Activated naive CD4-positive, alpha-beta T cell treated with anti-CD3 and anti-CD28 coated beads, Interleukin-2, amount 50 U/mL, for 24 hours (primary cell): ENCODE data around the gene DDX41.

Source experiments
- H3K27ac Mint-ChIP-seq: one replicate; pipeline ENCODE4 v1.8.0; 2021; ENCODE audit warnings: mild to moderate bottlenecking, mixed read lengths
- H3K27me3 Mint-ChIP-seq: one replicate; pipeline ENCODE4 v1.8.0; 2021; ENCODE audit warnings: mixed read lengths
- H3K36me3 Mint-ChIP-seq: one replicate; pipeline ENCODE4 v1.8.0; 2021; ENCODE audit warnings: mixed read lengths
- H3K4me1 Mint-ChIP-seq: one replicate; pipeline ENCODE4 v1.8.0; 2021; ENCODE audit warnings: mixed read lengths
- H3K4me3 Mint-ChIP-seq: one replicate; pipeline ENCODE4 v1.8.0; 2021; ENCODE audit warnings: mild to moderate bottlenecking, mixed read lengths
- H3K9me3 Mint-ChIP-seq: one replicate; pipeline ENCODE4 v1.8.0; 2021; ENCODE audit warnings: mixed read lengths

Gene DDX41

GRCh38 chr5:177498013-177498787 lies 18.6 kb downstream of the DDX41 start:
- Mint-ChIP-seq H3K4me3 (peak overlapping the region; percentile 85), H3K4me1 (peaks cover 19% of the 10 kb centered on the region), H3K36me3 (no peaks in the 10 kb centered on the region), H3K27me3 (no peaks in the 10 kb centered on the region), H3K27ac (peak overlapping the region; percentile 35), H3K9me3 (no peaks in the 10 kb centered on the region)

DNA sequence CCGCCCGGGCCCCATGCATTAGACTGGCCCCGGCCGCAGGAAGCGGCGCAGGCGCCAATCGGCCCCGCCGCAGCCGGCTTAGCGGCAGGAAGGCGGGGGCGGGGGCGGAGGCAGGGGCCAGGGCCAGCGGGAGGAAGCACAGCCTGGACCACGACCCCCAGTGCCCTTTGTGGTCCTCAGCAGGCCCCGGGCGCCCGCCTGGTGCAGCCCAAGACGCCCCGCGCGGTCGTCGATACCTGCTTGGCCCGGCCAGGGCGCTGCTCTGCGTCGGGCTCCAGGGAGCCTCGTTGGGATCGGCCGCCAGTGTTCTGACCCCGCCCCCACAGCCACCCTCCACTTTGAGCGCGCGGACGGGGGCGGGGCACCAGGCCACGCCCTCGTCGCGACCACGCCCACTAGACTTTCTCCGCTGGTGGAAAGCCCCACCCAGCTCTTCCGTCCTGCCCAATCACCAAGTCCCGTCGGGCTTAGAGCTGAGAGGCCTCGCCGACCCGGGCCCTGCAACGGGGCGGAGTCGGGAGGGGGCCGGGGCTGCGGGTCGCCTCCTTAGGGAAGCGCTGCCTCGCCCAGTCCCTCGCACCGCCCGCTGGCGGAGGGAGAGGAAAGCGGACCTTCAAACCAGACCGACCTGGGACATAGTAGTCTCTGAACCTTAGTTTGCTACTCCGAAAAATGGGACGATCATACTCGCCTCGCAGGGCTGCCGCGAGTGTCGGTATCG lies 19.3 kb downstream of the DDX41 start, which contains the start of gene PDLIM7:
Gene PDLIM7, minus strand, starts transcription at position 313 of the 721 bp plus-strand sequence. CDS start 1,092 bp downstream, outside the sequence.
- H3K9me3 Mint-ChIP-seq = no peaks in the 10 kb centered on the region
- no peaks in the 10 kb centered on the region for H3K27me3 Mint-ChIP-seq
- H3K4me1 Mint-ChIP-seq = peaks cover 19% of the 10 kb centered on the region
- H3K27ac Mint-ChIP-seq = peak within 1 kb of the TSS; percentile 35
- peak within 1 kb of the TSS; percentile 85 for H3K4me3 Mint-ChIP-seq
- peaks cover 2% of the 10 kb centered on the region for H3K36me3 Mint-ChIP-seq

DNA sequence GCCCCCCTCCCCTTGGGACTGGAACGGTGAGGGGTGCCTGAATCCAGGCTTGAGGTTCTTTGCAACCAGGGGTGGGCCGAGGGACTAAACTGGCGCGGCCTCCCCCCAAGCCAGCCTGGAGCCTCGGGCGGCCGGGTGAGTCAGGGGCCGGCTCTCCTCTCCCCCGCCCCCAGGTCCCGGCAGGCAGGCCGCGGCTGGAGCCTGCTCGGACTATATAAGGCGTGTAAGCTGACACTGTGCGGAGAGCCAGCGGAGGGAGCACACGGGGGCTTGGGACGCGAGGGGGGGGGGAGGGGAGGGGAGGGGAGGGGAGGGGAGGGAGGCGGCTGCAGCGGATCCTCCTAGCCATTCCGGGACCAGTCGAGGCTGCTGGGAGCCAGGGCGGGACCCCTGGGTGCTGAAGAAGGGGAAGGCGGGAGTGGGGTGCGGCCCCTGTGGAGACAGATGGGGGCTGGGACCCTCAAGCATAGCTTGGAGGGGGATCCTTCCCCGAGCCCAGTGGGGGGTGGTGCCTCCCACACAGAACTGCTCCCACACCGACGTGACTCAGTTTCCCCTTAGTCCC lies 20.0 kb downstream of the DDX41 start:
- peaks cover 2% of the 10 kb centered on the region for H3K36me3 Mint-ChIP-seq

GRCh38 chr5:177496070-177496726 lies 20.6 kb downstream of the DDX41 start:
- Mint-ChIP-seq H3K27ac (no peak overlapping the region), H3K4me3 (peak overlapping the region; percentile 7), H3K27me3 (no peaks in the 10 kb centered on the region), H3K9me3 (no peaks in the 10 kb centered on the region), H3K36me3 (peaks cover 2% of the 10 kb centered on the region), H3K4me1 (peaks cover 19% of the 10 kb centered on the region)

More for the DNA sequence above, 20.0 kb downstream of the DDX41 start:
- Mint-ChIP-seq H3K27me3 (no peaks in the 10 kb centered on the region), H3K9me3 (no peaks in the 10 kb centered on the region), H3K4me1 (peaks cover 19% of the 10 kb centered on the region), H3K4me3 (peak overlapping the region; percentile 7), H3K27ac (no peak overlapping the region)

DNA sequence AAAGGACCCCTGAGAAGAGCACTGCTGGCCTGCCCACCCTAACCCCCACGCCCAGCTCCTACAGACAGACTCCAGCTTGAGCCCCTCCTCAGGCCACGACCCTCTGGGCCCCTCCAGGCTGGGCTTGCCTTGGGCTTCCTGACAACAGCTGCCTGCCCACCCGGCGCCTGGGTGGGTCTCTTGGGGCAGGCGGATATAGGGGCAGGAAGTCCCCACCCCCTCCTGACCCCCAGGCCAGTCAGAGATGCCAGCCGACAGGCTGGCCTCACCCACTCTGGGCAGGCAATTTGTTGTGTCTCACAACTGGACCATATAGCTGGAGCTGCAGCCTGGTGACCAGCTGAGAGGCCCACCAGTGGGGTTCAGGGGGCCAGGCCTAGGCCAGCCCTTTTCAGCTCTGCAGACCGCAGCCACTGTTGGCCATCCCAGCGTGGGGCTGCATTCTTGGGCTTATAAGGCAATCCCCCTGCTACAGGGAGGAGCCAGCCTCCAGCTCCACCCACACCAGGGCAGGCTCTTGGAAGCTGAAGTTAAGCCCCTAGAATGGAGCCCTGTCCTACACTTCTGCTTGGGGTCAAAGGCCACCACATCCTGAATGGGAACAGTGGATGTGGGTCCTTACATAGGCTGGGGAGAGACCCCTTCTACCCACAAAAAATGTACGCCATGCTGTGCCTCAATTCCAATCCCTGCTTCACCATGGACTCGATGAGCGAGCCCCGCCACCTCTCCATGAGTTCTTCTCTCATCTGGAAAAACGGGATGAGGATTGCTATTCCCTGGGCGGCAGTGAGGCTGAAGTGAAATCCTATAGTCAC lies 21.3 kb downstream of the DDX41 start:
- Mint-ChIP-seq H3K36me3 (peaks cover 2% of the 10 kb centered on the region), H3K4me1 (peaks cover 16% of the 10 kb centered on the region), H3K4me3 (no peak overlapping the region), H3K9me3 (no peaks in the 10 kb centered on the region), H3K27ac (no peak overlapping the region), H3K27me3 (no peaks in the 10 kb centered on the region)

DNA sequence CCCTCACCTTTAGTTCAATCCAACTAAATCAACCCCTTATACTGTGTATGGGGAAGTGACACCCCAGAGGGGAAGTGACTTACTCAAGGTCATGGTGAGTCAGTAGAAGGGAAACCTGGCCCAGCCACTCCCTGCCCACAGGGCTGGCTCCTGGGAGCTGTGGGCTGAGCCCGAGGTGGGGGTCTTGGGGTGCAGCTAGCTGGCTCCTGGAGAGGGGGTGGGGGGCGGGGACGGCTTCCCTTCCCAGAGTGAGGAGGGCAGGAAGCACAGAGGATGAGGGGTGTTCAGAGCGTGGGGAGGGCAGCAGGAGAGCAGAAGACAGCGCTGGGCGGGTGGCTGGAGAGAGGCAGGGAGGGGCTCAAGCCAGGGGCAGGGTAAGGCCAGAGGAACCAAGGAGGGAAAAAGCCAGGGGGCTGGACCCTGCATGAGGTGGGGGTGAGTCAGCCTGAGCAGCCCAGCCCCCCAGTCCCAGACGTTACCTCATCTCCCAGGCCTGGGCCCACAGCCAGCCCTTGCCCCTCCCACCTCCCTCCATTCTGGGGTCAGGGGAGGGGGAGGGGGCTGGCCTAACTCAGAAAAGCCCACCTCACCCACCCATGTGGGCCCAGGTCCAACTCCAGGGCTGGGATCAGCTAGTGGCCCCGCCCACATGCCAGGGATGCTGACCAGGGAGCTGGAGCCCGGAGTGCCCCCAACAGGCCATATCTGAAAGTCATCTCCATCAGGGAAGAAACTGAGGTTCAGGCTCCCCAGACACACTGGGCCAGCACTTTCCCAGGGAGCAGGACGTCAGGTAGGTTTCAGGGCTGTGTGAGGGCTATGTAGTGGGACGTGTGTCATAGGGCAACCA lies 22.2 kb downstream of the DDX41 start:
- H3K4me1 Mint-ChIP-seq = peaks cover 16% of the 10 kb centered on the region
- H3K9me3 Mint-ChIP-seq = no peaks in the 10 kb centered on the region
- H3K27me3 Mint-ChIP-seq = no peaks in the 10 kb centered on the region
- peaks cover 2% of the 10 kb centered on the region for H3K36me3 Mint-ChIP-seq
- no peak overlapping the region for H3K4me3 Mint-ChIP-seq
- no peak overlapping the region for H3K27ac Mint-ChIP-seq

DNA sequence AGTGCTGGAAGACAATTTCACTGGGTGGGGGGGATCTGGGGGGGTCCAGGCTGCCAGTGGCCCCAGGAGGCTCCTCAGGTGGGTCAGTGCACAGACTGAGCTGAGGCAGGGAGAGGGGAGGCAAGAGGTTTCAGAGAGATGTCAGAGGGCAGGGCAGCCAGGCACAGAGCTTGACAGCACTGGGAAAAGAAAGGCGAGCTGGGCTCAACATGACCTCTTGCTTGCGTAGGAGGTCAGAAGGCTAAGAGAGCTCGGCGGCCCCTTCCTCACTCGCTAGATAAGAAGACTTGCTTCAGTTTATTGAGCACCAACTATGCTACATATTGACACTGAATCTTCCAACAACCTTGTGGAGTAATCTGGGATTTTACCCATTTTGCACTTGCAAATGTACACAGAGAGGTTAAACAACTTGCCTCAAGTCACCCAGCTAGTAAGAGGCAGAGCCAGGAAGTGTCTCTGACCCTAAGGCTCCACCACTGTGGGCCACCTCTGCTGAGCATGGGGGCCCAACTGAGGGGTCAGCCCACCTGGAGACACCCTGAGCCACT lies 22.9 kb downstream of the DDX41 start:
- no peaks in the 10 kb centered on the region for H3K27me3 Mint-ChIP-seq
- H3K9me3 Mint-ChIP-seq = no peaks in the 10 kb centered on the region
- H3K4me1 Mint-ChIP-seq = peaks cover 15% of the 10 kb centered on the region
- H3K36me3 Mint-ChIP-seq = peaks cover 2% of the 10 kb centered on the region
- H3K4me3 Mint-ChIP-seq = no peak overlapping the region
- H3K27ac Mint-ChIP-seq = no peak overlapping the region

DNA sequence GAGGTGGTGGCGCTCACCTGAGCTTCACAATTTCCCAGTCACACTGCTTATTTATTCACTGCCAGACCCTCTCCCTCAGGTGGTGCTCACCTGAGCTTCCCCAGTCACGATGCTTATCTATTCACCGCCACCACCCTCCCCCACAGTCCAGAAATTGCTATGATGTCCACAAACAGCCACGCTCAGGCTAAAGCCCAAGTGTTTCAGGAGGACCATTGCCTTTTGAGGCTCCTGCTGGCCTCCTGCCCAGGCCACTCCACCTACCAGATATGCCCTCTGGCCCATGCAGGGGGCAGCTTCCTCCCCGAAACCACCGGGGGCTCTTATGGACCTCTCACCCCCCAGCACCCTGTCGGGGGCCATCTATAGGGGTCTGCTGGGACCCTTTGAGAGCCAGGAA lies 23.9 kb downstream of the DDX41 start:
- Mint-ChIP-seq H3K4me3 (no peak overlapping the region), H3K27me3 (no peaks in the 10 kb centered on the region), H3K4me1 (peaks cover 7% of the 10 kb centered on the region), H3K9me3 (no peaks in the 10 kb centered on the region), H3K36me3 (peaks cover 2% of the 10 kb centered on the region), H3K27ac (no peak overlapping the region)

DNA sequence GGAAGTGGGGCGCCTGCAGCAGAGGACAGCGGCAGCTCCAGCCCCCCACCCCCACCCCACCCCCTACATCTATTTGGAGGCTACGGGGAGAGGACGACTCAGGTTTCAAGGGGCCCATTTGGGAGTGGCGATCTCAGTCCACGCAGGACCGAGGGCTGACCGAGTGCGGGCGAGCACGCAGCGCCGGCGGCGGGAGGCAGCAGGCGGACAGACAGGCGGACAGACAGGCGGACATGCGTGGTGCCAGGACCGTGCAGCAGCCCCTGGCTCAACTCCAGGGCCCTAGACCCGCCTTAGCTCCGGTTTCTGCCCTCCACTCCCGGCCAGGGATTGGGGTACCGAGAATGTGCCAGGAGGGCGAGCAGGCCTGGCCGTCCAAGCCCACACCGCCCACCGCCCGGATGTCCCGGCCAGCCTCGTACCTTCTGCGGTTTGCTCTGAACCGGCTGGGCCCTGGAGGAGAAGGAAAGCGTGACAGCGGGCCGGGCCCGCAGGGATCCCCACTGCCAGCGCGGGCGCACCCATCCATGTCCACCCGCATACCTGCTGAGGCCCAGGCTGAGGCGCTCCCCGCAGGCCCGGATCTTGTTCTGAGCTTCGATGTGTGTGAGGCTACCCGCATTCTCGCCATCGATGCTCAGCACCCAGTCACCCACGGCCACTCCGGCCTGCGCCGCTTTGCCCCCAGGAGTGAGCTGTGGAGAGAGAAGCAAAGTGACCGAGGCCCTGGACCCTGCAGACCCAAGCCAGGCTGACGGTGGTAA lies 24.6 kb downstream of the DDX41 start:
- Mint-ChIP-seq H3K9me3 (no peaks in the 10 kb centered on the region), H3K4me3 (no peak overlapping the region), H3K27ac (no peak overlapping the region), H3K36me3 (peaks cover 2% of the 10 kb centered on the region), H3K4me1 (peaks cover 7% of the 10 kb centered on the region), H3K27me3 (no peaks in the 10 kb centered on the region)

- H3K4me3 Mint-ChIP-seq = no peak overlapping the region
- peaks cover 2% of the 10 kb centered on the region for H3K36me3 Mint-ChIP-seq
- no peak overlapping the region for H3K27ac Mint-ChIP-seq
- H3K27me3 Mint-ChIP-seq = no peaks in the 10 kb centered on the region
- H3K9me3 Mint-ChIP-seq = no peaks in the 10 kb centered on the region
- peaks cover 7% of the 10 kb centered on the region for H3K4me1 Mint-ChIP-seq
Measured at GRCh38 chr5:177491429-177491945, 25.3 kb downstream of the DDX41 start.

- H3K9me3 Mint-ChIP-seq = no peaks in the 10 kb centered on the region
- H3K4me1 Mint-ChIP-seq = peaks cover 4% of the 10 kb centered on the region
- no peak overlapping the region for H3K27ac Mint-ChIP-seq
- no peak overlapping the region for H3K4me3 Mint-ChIP-seq
- H3K27me3 Mint-ChIP-seq = no peaks in the 10 kb centered on the region
- peaks cover 2% of the 10 kb centered on the region for H3K36me3 Mint-ChIP-seq
Measured at GRCh38 chr5:177490992-177491391, 25.8 kb downstream of the DDX41 start.

- Mint-ChIP-seq H3K9me3 (no peaks in the 10 kb centered on the region), H3K36me3 (peaks cover 2% of the 10 kb centered on the region), H3K27me3 (no peaks in the 10 kb centered on the region), H3K27ac (no peak overlapping the region), H3K4me1 (peaks cover 4% of the 10 kb centered on the region), H3K4me3 (no peak overlapping the region)
Measured at GRCh38 chr5:177490311-177490991, 26.3 kb downstream of the DDX41 start.
